ENCODE measurements around the gene MTFR1L. TPM values are rescaled to one million over a fixed set of nuclear protein-coding genes. Genes with fewer than 3 reads are reported as not detected.
A peak's percentile ranks its signal among the peaks of the same experiment; 100 is the strongest.

The MTFR1L gene
- total and polyA plus RNA-seq, 9 of the 15 experiments (the other 6 are each of a cell fraction or from before 2014, with no cell fraction given): 41.4 to 98.5 (median 53.7) TPM

DNA sequence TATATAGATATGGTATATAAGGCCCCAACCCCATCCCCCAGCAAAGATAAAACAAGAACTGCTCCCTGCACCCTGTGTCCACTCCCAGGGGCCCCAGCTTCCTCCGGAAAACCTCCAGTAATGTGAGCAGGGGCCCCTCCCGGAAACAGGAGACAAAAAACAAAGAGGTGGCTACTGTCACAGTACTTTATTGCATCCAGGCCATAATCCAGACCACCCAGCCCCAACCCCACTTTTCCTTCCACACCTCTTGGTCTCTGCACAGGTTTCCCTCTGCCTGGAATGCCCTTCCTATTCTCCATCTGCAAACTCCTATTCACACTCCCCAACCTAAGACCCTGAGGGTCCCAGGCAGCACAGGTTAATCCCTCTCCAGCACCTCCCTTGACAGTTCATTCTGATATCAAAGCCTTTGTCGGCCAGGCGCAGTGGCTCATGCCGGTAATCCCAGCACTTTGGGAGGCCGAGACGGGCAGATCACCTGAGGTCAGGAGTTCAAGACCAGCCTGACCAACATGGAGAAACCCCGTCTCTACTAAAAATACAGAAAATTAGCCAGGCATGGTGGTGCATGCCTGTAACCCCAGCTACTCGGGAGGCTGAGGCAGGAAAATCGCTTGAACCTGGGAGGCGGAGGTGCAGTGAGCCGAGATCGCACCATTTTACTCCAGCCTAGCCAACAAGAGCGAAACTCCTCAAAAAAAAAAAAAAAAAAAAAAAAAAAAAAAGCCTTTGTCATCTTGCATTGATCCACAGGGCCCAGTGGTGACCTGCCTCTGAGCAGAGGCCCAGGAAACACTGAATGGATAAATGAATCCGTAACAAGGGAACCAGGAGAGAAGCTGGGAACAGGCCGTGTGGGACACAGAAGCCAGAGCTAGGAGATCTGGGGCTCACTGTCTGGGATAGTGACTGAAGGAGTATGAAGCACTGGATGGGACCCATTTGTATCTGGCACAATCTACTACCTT, 41.8 kb downstream of the MTFR1L start (continued):
- TF ChIP-seq, protein P1, sequence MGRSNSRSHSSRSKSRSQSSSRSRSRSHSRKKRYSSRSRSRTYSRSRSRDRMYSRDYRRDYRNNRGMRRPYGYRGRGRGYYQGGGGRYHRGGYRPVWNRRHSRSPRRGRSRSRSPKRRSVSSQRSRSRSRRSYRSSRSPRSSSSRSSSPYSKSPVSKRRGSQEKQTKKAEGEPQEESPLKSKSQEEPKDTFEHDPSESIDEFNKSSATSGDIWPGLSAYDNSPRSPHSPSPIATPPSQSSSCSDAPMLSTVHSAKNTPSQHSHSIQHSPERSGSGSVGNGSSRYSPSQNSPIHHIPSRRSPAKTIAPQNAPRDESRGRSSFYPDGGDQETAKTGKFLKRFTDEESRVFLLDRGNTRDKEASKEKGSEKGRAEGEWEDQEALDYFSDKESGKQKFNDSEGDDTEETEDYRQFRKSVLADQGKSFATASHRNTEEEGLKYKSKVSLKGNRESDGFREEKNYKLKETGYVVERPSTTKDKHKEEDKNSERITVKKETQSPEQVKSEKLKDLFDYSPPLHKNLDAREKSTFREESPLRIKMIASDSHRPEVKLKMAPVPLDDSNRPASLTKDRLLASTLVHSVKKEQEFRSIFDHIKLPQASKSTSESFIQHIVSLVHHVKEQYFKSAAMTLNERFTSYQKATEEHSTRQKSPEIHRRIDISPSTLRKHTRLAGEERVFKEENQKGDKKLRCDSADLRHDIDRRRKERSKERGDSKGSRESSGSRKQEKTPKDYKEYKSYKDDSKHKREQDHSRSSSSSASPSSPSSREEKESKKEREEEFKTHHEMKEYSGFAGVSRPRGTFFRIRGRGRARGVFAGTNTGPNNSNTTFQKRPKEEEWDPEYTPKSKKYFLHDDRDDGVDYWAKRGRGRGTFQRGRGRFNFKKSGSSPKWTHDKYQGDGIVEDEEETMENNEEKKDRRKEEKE (IDR thresholded peaks at IDR 0.05; ENCODE audit: borderline replicate concordance in 1 of 2, control insufficient read depth in 1 of 2, low read depth in 2 of 2, low read length in 1 of 2): no peak
- TF ChIP-seq TAF7 (tag; IDR thresholded peaks at IDR 0.05) (0 out of 2 replicates have a peak, but pooled peaks have one; percentile 10), STAG1 (CRISPR knock-in tag; IDR thresholded peaks at IDR 0.05; ENCODE audit: borderline replicate concordance) (no peak), RFX5 (IDR thresholded peaks at IDR 0.05; ENCODE audit: low read depth, low read length) (no peak), ZSCAN32 (CRISPR knock-in tag; IDR thresholded peaks at IDR 0.05) (no peak), RBM17 (IDR thresholded peaks at IDR 0.05; ENCODE audit: borderline replicate concordance, low read depth, low read length) (no peak), HSF4 (CRISPR knock-in tag; IDR thresholded peaks at IDR 0.05; ENCODE audit: borderline replicate concordance) (no peak), EGR1 (conservative IDR thresholded peaks at IDR 0.05) (no peak), ZFP1 (CRISPR knock-in tag; IDR thresholded peaks at IDR 0.05) (no peak), GATA2 (CRISPR knock-in tag; IDR thresholded peaks at IDR 0.05) (no peak), ARID1B (IDR thresholded peaks at IDR 0.05) (peak; percentile 91)
- TF ChIP-seq, protein P2, sequence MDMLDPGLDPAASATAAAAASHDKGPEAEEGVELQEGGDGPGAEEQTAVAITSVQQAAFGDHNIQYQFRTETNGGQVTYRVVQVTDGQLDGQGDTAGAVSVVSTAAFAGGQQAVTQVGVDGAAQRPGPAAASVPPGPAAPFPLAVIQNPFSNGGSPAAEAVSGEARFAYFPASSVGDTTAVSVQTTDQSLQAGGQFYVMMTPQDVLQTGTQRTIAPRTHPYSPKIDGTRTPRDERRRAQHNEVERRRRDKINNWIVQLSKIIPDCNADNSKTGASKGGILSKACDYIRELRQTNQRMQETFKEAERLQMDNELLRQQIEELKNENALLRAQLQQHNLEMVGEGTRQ (CRISPR knock-in tag; IDR thresholded peaks at IDR 0.05): no peak
- TF ChIP-seq, protein P3, sequence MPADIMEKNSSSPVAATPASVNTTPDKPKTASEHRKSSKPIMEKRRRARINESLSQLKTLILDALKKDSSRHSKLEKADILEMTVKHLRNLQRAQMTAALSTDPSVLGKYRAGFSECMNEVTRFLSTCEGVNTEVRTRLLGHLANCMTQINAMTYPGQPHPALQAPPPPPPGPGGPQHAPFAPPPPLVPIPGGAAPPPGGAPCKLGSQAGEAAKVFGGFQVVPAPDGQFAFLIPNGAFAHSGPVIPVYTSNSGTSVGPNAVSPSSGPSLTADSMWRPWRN (IDR thresholded peaks at IDR 0.05; ENCODE audit: low read depth): no peak
- TF ChIP-seq, protein P4, sequence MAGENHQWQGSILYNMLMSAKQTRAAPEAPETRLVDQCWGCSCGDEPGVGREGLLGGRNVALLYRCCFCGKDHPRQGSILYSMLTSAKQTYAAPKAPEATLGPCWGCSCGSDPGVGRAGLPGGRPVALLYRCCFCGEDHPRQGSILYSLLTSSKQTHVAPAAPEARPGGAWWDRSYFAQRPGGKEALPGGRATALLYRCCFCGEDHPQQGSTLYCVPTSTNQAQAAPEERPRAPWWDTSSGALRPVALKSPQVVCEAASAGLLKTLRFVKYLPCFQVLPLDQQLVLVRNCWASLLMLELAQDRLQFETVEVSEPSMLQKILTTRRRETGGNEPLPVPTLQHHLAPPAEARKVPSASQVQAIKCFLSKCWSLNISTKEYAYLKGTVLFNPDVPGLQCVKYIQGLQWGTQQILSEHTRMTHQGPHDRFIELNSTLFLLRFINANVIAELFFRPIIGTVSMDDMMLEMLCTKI (IDR thresholded peaks at IDR 0.05; ENCODE audit: partially characterized antibody): no peak
- TF ChIP-seq, protein P5, sequence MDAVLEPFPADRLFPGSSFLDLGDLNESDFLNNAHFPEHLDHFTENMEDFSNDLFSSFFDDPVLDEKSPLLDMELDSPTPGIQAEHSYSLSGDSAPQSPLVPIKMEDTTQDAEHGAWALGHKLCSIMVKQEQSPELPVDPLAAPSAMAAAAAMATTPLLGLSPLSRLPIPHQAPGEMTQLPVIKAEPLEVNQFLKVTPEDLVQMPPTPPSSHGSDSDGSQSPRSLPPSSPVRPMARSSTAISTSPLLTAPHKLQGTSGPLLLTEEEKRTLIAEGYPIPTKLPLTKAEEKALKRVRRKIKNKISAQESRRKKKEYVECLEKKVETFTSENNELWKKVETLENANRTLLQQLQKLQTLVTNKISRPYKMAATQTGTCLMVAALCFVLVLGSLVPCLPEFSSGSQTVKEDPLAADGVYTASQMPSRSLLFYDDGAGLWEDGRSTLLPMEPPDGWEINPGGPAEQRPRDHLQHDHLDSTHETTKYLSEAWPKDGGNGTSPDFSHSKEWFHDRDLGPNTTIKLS (IDR thresholded peaks at IDR 0.05; ENCODE audit: borderline replicate concordance, low read depth): no peak
- TF ChIP-seq, protein P6, sequence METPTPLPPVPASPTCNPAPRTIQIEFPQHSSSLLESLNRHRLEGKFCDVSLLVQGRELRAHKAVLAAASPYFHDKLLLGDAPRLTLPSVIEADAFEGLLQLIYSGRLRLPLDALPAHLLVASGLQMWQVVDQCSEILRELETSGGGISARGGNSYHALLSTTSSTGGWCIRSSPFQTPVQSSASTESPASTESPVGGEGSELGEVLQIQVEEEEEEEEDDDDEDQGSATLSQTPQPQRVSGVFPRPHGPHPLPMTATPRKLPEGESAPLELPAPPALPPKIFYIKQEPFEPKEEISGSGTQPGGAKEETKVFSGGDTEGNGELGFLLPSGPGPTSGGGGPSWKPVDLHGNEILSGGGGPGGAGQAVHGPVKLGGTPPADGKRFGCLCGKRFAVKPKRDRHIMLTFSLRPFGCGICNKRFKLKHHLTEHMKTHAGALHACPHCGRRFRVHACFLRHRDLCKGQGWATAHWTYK (CRISPR knock-in tag; IDR thresholded peaks at IDR 0.05): no peak
